Activated CD4-positive, alpha-beta T cell treated with anti-CD3 and anti-CD28 coated beads, Interleukin-2, amount 10 ng/mL, durations not matched to agents 24 days and 14 days (primary cell): ENCODE measurements around the gene RSPO3. TPM values are rescaled to one million over a fixed set of nuclear protein-coding genes. Genes with fewer than 3 reads are reported as not detected.
"Not testable (repeated sequence)": the region's sequence is repeated elsewhere in the genome, so short reads cannot be mapped to it uniquely, and the experiment has no call there.

Experiments
- DNase-seq: peaks from one replicate; pipeline ENCODE4 v3.0.0; 2022
- H3K27ac Mint-ChIP-seq: one replicate; pipeline ENCODE4 v1.8.0; 2022; ENCODE audit warnings: mild to moderate bottlenecking, mixed read lengths
- H3K27me3 Mint-ChIP-seq: one replicate; pipeline ENCODE4 v1.8.0; 2022; ENCODE audit warnings: mixed read lengths
- H3K36me3 Mint-ChIP-seq: one replicate; pipeline ENCODE4 v1.8.0; 2022; ENCODE audit warnings: low read depth, mild to moderate bottlenecking, mixed read lengths
- H3K4me1 Mint-ChIP-seq: one replicate; pipeline ENCODE4 v1.8.0; 2021; ENCODE audit warnings: mixed read lengths
- H3K4me3 Mint-ChIP-seq: one replicate; pipeline ENCODE4 v1.8.0; 2022; ENCODE audit warnings: mild to moderate bottlenecking, moderate library complexity, mixed read lengths
- H3K9me3 Mint-ChIP-seq: one replicate; pipeline ENCODE4 v1.8.0; 2021; ENCODE audit warnings: mixed read lengths
- intact Hi-C: fragments of 100-400 bp; cut with micrococcal nuclease; formaldehyde crosslinking; loops from one replicate; pipeline ENCODE4 v1.15.1; 2023
- total RNA-seq: library from RNA; stranded (reverse); gene quantifications from 2 replicates; pipeline ENCODE4 v1.2.3, GENCODE V29; 2022

The RSPO3 gene
- total RNA-seq, 1 donor from 2014 or later = not detected

DNA sequence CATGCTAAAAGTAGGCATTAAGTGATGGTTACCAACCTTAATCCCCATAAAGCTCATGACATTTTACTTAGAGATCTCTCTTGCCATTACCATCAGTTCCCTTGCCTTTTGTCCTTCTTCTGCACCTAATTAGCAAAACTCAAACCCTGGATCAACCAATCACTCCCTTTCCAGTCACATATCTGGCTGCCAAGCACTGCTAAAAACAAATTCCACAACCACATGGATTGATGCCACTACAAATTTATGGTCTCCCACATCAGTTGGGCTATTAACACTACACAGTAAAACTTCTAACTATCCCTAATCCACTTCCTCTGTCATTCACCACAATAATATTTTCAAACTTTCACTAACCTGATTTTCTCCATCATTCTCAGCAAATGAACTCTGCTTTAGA lies 93.9 kb downstream of the RSPO3 start:
- Mint-ChIP-seq H3K9me3 (no peaks in the 10 kb centered on the region), H3K4me1 (no peaks in the 10 kb centered on the region), H3K27ac (no peak overlapping the region), H3K36me3 (no peaks in the 10 kb centered on the region), H3K27me3 (peaks cover 20% of the 10 kb centered on the region), H3K4me3 (no peak overlapping the region)
- intact Hi-C loops = no loop called here
- peak; percentile 23 for DNase-seq

DNA sequence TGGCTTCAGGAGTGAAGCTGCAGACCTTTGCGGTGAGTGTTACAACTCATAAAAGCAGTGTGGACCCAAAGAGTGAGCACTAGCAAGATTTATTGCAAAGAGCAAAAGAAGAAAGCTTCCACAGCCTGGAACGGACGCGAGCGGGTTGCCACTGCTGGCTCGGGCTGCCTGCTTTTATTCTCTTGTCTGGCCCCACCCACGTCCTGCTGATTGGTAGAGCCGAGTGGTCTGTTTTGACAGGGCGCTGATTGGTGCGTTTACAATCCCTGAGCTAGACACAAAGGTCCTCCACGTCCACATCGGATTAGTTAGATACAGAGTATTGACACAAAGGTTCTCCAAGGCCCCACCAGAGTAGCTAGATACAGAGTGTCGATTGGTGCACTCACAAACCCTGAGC lies 95.6 kb downstream of the RSPO3 start:
- H3K9me3 Mint-ChIP-seq, intact Hi-C loops, DNase-seq, H3K27me3 Mint-ChIP-seq, H3K4me1 Mint-ChIP-seq, H3K27ac Mint-ChIP-seq, H3K4me3 Mint-ChIP-seq, H3K36me3 Mint-ChIP-seq: not testable (repeated sequence)

DNA sequence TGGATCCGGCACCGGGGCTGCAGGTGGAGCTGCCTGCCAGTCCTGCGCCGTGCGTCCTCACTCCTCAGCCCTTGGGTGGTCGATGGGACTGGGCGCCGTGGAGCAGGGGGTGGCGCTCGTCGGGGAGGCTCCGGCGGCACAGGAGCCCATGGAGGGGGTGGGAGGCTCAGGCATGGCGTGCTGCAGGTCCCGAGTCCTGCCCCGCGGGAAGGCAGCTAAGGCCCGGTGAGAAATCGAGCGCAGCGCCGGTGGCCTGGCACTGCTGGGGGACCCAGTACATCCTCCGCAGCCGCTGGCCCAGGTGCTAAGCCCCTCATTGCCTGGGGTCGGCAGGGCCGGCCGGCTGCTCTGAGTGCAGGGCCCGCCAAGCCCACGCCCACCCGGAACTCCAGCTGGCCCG lies 96.1 kb downstream of the RSPO3 start:
- H3K9me3 Mint-ChIP-seq, H3K36me3 Mint-ChIP-seq, H3K27me3 Mint-ChIP-seq, DNase-seq, H3K4me3 Mint-ChIP-seq, H3K4me1 Mint-ChIP-seq, intact Hi-C loops, H3K27ac Mint-ChIP-seq: not testable (repeated sequence)

DNA sequence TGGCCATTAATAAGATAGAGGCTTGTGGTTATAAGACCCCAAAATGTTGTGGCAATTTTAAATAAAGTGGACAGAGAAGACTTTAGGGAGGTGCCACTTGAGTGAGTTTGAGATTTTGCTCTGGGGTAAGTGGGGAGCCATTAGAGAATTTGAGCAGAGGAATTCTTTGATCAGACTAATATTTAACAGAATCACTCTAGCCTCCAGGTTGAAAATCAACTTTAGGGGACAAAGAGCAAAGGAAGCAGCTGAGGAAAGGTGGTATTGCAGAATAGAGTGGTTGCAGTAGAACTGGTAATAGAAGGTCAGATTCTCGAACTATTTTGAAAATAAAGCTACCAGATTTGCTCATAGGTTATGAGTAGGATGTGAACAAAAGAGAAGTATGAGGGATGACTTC lies 97.5 kb downstream of the RSPO3 start:
- no peaks in the 10 kb centered on the region for H3K4me1 Mint-ChIP-seq
- H3K9me3 Mint-ChIP-seq = no peaks in the 10 kb centered on the region
- DNase-seq = no peak
- intact Hi-C loops = no loop called here
- no peak overlapping the region for H3K27ac Mint-ChIP-seq
- H3K4me3 Mint-ChIP-seq = no peak overlapping the region
- no peaks in the 10 kb centered on the region for H3K36me3 Mint-ChIP-seq
- peaks cover 5% of the 10 kb centered on the region for H3K27me3 Mint-ChIP-seq

DNA sequence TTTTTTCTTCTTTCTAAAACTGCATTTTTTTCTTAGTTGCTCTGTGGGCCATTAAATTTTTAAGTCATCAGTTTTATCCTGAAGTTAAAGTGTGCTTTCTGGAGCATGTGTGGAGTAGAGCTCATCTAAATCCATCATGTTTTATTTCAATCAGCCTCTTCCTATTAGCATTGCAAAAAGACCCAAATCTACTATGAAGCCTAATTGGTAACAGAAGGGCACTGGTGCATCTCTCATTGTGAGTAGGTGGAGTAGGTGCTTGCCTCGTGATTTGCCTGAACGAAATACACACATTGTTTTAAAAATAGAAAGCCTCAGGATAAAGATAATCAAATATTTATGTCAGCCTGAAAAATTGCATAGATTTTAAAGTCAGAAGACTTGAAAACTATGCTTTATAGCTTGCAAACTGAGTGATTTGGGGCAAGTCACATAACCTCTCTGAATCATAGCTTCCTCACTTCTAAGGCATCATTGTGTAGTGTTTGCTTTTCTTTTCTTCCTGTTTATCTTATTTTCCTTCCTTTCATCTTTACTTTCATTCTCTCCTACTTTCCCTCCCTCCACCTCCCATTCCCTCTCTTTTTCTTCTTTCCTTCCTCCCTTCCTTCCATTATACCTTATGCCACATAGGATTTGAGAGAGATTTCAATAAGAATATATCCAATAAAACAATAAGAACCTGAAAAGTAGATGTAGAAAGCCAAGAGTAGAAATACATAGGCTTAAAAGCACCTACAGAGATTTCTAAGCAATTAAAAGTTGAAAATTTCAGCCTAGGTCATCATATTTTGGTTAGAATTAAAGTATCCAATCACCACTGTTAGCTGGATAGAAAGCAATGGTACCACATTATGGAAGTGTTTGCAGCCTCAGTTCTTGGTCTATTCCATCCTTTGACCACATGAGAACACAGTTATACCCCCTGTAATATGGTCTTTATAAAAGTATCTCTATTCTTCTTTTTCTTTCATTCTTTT lies 98.6 kb downstream of the RSPO3 start:
- no peaks in the 10 kb centered on the region for H3K36me3 Mint-ChIP-seq
- H3K4me1 Mint-ChIP-seq = no peaks in the 10 kb centered on the region
- H3K4me3 Mint-ChIP-seq = no peak overlapping the region
- DNase-seq = no peak
- no peaks in the 10 kb centered on the region for H3K9me3 Mint-ChIP-seq
- peaks cover 5% of the 10 kb centered on the region for H3K27me3 Mint-ChIP-seq
- no peak overlapping the region for H3K27ac Mint-ChIP-seq
- intact Hi-C loops = no loop called here

DNA sequence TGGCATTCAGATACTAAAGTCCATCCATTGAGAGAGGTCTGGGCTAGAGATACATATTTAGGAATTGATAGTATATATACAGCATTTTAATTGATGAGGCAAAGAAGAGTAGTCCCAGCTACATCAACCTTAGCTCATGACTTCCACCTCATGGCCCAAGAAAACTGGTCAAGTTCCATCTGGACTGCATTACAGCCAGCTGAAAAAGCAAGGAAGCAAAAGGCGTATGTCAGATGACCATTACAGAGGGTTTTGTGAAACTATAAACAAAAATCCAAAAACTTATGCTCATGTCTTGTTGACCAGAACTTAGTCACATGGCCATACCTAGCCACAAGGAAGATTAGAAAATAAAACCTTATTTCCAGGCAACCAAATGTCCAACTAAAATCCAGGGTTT lies 101.4 kb downstream of the RSPO3 start:
- intact Hi-C loops = no loop called here
- Mint-ChIP-seq H3K36me3 (no peaks in the 10 kb centered on the region), H3K4me3 (no peak overlapping the region), H3K9me3 (no peaks in the 10 kb centered on the region), H3K27me3 (peaks cover 5% of the 10 kb centered on the region), H3K4me1 (no peaks in the 10 kb centered on the region), H3K27ac (no peak overlapping the region)
- no peak for DNase-seq

DNA sequence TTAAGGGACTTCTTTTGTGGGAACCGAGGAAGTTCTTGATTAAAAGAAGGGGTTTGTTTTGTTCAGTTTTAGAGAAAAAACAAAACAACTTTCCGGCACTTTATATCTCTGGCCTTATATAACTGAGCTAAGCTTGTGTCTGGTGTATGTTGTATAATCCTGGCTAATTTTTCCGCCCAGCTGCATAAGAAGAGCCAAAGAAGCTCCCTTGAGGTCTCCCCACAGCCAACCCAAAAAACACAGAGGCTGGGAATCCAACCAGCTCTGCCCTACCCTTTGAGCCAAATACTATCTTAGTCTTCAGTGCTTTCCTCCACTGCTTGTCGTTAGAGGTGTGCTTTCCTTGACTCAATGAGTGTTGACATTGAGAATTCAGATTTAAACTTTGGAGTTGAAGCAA lies 102.7 kb downstream of the RSPO3 start:
- H3K4me1 Mint-ChIP-seq = no peaks in the 10 kb centered on the region
- no peak overlapping the region for H3K4me3 Mint-ChIP-seq
- no peaks in the 10 kb centered on the region for H3K36me3 Mint-ChIP-seq

DNA sequence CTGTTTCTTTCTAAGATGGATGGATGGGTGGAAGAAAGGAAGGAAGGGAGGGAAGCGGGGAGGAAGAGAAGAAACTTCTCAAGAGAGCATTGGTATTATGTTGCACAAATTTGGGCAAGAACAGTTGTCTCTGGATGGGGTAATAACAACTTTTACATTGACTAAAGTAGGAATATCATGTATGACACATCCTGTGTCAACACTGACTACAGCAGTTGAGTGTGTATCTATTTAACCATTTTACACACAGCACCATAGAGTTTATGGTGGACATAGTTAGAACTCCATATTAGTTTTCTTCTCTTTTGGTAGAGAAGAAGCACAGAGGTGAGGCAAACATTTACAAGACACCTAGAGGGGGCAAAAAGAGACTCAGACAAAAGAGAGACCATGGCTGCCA lies 103.9 kb downstream of the RSPO3 start:
- no peaks in the 10 kb centered on the region for H3K36me3 Mint-ChIP-seq
- DNase-seq = no peak
- intact Hi-C loops = no loop called here
- H3K4me3 Mint-ChIP-seq = no peak overlapping the region
- H3K9me3 Mint-ChIP-seq = no peaks in the 10 kb centered on the region
- H3K4me1 Mint-ChIP-seq = no peaks in the 10 kb centered on the region
- peaks cover 2% of the 10 kb centered on the region for H3K27me3 Mint-ChIP-seq
- no peak overlapping the region for H3K27ac Mint-ChIP-seq

More for the DNA sequence above, 102.7 kb downstream of the RSPO3 start:
- Mint-ChIP-seq H3K27ac (no peak overlapping the region), H3K27me3 (peaks cover 5% of the 10 kb centered on the region), H3K9me3 (no peaks in the 10 kb centered on the region)
- no peak for DNase-seq
- intact Hi-C loops = no loop called here

DNA sequence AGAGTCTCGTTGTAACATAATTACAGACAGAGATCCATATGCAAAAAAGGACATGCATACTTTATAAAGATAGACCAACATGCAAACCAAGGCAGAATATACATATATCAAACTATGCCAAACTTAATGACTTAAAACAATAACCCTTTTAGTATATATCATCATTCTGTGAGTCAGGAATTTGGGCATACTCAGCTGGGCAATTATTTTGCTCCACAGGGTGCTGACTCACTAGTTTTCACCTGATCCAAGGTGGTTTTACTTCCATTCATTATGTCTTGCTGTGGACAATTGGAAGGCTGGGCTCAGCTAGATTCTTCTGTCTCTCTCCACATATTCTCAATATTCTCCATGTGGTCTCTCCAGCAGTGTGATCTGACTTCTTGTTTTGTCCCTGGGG lies 107.0 kb downstream of the RSPO3 start:
- Mint-ChIP-seq H3K4me3 (no peak overlapping the region), H3K9me3 (no peaks in the 10 kb centered on the region), H3K36me3 (no peaks in the 10 kb centered on the region), H3K4me1 (no peaks in the 10 kb centered on the region), H3K27ac (no peak overlapping the region), H3K27me3 (no peaks in the 10 kb centered on the region)
- intact Hi-C loops = no loop called here
- DNase-seq = no peak

DNA sequence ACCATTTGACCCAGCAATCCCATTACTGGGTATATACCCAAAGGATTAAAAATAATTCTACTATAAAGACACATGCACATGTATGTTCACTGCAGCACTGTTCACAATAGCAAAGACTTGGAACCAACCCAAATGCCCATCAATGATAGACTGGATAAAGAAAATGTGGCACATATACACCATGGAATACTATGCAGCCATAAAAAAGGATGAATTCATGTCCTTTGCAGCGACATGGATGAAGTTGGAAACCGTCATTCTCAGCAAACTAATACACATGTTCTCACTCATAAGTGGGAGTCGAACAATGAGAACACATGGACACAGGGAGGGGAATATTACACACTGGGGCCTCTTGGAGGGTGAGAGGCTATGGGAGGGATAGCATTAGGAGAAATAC lies 115.3 kb downstream of the RSPO3 start:
- intact Hi-C loops, H3K36me3 Mint-ChIP-seq: not testable (repeated sequence)
- DNase-seq = peak; percentile 27

DNA sequence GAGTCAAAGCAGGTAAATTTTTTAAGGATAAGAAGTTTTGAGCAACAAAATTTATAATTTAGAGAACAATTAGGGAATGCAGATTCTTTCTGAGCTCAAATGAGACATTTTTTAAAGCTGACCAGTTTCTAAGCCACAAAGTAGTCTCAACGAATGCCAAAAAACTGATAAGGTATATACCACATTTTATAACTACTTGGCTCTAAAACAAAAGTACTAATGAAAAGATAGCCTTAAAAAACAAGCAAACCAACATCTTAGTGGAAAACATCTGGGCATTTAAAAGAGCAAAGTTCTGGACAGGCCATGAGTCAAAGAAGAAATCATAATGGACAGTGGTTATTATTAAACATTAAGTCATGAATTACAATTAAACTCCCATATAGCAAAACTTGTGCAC lies 125.0 kb downstream of the RSPO3 start:
- H3K36me3 Mint-ChIP-seq = no peaks in the 10 kb centered on the region
- intact Hi-C loops = no loop called here

More for the DNA sequence above, 115.3 kb downstream of the RSPO3 start:
- not testable (repeated sequence) for H3K27me3 Mint-ChIP-seq, H3K4me3 Mint-ChIP-seq, H3K9me3 Mint-ChIP-seq, H3K27ac Mint-ChIP-seq, H3K4me1 Mint-ChIP-seq

More for the DNA sequence above, 125.0 kb downstream of the RSPO3 start:
- DNase-seq = no peak
- no peak overlapping the region for H3K4me3 Mint-ChIP-seq
- H3K9me3 Mint-ChIP-seq = no peaks in the 10 kb centered on the region
- no peak overlapping the region for H3K27ac Mint-ChIP-seq
- peaks cover 10% of the 10 kb centered on the region for H3K27me3 Mint-ChIP-seq
- H3K4me1 Mint-ChIP-seq = peaks cover 2% of the 10 kb centered on the region

Other genes starting within 250 kb of the RSPO3 start
- 16.7 and 18.4 TPM in 2 replicates for gene RNF146, start 148.2 kb downstream of the RSPO3 start, total RNA-seq
- gene ECHDC1, start 224.9 kb downstream of the RSPO3 start, total RNA-seq = 60.2 and 63.1 TPM in 2 replicates